ENCODE measurements around the gene CPVL. TPM values are rescaled to one million over a fixed set of nuclear protein-coding genes. Genes with fewer than 3 reads are reported as not detected.

CPVL gene
- total and polyA plus RNA-seq, 2 experiments from 2014 or later, result 31.9 to 37.8 TPM

- no peak for TF ChIP-seq ZNF462 (CRISPR knock-in tag; IDR thresholded peaks at IDR 0.05)
- no peak for TF ChIP-seq REST (IDR thresholded peaks at IDR 0.05; ENCODE audit: unreplicated experiment)
- no peak for TF ChIP-seq JUNB (IDR thresholded peaks at IDR 0.05; ENCODE audit: unreplicated experiment)
- no peak for TF ChIP-seq ZNF331 (CRISPR knock-in tag; IDR thresholded peaks at IDR 0.05; ENCODE audit: low read depth)
- TF ChIP-seq NANOG (IDR thresholded peaks at IDR 0.05; ENCODE audit: borderline replicate concordance), result no peak
- no peak for TF ChIP-seq STAT1 (IDR thresholded peaks at IDR 0.05; ENCODE audit: unreplicated experiment)
- no peak for TF ChIP-seq ZNF114 (CRISPR knock-in tag; IDR thresholded peaks at IDR 0.05)
- no peak for TF ChIP-seq EZH2phosphoT487 (IDR thresholded peaks at IDR 0.05; ENCODE audit: unreplicated experiment)
Observed at GRCh38 chr7:29109358-29109757, 37.0 kb downstream of the CPVL start (continued).
